GM18526 (cell line): Measurements from ENCODE around the gene IGFBP2.

Experiments used
- POLR2A ChIP-seq: IDR thresholded peaks from 3 replicates; pipeline ENCODE4 v1.6.1; 2011; ENCODE audit not compliant: insufficient read length; ENCODE audit errors: extremely low read depth

The IGFBP2 gene

DNA sequence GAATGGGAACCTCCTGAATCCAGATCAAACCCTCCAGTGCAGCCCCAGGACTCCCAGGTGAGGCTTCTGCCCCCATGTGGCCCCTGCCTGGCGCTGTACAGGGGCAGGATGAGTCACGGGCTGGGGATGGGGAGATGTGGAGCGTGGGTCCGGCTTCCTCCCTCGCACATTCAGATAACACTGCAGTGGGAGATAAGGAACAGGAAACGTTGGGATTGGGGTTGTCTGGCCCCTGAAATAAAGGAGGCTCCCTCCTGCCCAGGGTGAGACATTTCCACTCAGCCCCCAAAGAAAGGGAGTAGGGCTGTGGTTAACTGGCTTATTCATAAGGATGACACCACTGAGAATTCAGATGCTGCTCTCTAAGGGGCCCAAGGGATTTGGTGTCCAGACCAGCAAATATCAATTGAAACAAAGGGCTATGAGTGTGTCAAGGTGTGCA lies 31.4 kb downstream of the IGFBP2 start:
- TF ChIP-seq POLR2A: no peak

DNA sequence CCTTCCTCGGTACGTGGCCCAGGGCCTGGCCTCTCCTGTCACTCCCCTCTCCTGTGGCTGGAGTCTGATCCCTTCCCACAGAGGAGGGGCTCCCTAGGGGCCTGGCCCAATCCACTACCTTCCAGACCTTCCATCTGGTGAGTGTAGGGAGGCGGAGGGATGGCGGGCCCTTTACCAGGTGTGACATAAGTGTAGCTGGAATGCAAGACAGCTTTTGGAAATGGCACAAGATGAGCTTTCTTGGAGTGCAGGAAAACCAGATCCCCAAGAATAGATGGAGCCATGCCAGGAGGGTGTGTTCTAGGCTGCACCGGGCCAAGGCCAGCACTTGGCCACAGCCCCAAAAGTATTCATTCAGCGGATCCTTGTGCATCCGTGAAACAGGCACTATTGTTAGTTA lies 32.0 kb downstream of the IGFBP2 start:
- no peak for TF ChIP-seq POLR2A

DNA sequence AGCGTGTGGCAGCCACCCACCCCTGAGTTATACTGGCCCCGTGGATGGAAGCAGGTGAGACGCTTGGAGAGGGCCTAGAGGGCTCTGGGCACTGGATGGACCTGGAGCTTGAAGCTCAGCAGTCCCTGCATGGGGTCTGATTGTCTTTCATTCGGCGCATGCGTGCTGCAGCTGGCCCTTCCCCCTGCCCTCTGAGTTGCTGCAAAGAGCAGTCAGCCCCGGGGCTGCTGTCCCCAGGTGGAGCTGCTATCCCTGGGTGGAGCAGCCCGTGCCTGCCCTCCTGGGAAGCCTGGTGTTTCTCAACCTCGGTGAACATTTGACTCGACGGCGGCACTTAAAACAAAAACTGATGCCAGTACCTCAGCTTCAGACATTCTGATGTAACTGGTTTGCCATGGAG lies 32.5 kb downstream of the IGFBP2 start:
- no peak for TF ChIP-seq POLR2A

DNA sequence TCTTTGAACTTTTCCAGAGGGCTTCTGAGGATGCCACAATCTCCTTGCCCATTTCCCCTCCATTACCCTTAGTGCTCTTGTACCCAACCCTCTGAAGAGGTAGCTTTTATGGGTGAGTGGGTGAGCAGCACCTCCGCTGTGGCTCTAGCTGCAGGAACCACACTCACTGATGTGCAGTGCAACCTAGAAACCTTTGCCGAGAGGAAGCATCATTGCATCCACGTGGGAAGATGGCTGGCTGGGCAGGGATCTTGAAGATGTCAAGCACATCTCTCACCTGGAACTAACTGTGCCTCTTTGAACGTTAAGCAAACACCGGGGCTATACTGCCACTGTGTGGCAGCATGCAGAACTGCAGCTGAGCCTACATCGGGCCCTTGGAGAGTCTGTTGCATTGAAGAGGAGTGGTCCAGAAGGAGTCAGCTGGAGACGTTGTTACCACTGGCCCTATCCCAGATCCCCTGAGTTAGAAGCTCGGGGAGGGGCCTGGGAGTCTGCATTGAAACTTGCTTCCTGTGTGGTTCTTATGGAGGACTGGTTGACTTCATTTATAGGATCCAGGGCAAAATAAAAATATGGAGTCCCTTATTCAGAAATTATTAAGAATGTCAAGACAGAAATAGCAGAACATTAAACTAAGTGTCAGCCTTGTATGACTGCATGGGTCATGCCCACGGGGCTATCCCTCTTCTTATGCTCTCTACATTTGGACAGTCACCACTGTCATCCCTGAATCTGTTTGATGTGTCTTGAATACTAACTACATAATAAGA lies 33.4 kb downstream of the IGFBP2 start:
- TF ChIP-seq POLR2A: no peak

DNA sequence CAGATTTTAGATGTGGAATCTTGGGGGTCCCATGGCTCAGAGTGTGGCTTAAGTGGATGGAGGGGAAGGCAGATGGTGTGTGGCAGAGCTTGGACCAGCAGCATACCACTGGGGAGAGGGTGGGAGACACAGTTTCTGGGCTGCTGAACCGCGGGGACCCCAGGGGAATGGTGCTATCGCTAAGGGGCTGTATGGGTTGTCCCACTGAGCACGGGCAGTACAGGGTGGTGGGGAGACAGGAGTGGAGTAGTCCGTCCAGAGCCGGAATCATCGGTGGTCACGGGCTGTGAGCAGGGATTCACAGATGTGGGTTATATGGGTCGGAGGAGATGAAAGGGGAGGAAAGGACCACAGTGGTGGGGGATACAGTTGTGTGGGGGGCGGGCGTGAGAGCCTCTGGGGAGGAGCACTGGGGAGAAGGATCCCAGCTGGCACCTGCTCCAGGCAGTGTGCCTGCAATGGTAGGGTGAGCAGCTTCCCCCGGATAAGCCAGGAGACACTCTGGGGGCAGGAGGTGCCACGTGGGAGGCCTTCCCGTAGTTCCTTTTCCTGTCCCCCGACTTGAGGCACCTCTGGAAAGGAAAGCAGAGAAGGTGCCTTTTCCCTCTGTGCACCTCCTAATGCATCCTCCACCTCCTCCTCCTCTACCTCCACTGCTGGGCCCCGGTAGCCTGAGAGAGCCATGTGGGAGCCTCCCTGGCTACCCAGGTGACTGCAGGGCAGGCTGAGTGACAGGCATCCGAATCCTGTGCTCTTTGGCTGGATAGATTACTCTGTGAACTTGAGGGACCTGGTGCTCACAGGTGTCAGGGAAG lies 37.3 kb downstream of the IGFBP2 start:
- no peak for TF ChIP-seq POLR2A

DNA sequence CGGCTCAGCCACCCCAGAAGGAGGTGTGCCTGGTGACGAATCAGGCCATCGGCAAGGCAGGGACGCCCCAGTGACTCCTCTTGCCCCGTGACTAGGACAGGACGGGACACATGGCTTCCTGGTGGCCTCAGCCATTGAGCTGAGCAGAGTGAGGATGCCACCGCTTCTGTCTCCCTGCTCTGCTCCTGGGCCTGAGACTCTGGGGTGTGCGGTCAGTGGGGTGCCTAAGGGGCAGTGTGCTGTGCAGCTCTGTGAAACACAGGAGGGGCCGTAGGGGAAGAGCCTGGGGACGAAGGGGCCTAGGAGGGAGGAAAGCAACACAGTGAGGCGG lies 37.8 kb downstream of the IGFBP2 start:
- TF ChIP-seq POLR2A: no peak

DNA sequence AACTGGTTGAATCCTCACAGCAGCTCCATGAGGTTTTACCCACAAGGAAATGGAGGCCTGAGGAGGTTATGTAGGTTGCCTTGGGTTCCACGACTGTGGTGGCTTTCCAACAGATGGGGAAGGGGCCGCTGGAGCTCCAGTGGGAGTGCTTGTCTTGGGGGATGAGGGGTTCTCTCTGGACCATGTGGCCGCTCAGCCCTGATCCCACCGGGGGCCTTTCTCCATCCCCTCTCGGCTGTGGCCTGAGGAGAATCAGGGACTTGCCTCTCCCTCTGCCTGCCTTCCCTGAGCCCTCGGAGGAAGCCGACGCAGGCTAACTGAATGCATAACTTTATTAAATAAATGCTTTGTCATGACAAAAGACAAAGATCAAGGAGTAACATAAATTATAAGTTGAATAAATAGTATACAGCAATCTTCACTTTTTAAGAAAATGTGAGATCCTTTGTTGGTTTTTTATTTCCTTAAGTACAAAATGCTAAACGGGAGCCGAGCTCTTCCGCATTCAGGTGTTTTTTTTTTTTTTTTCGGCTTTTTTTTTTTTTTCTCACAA lies 38.6 kb downstream of the IGFBP2 start:
- TF ChIP-seq POLR2A: no peak

DNA sequence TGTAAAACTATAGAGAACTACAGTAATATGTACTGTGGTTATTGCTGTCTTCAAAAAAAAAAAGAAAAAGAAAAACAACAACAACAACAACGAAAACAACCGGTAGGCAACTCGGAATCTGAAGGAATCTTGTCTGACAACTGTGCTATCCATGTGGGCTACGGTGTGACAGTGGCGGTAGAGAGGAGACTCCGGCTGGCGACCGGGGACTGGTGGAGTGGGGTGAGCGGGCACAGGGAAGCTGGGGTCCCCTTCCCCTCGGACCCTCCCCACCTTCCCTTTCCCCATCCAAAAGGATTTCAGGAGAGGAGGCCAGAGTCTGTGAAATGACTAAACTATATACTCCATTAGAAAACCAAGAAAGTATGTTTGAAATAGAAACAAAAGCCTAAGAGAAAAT lies 39.2 kb downstream of the IGFBP2 start:
- TF ChIP-seq POLR2A: no peak

DNA sequence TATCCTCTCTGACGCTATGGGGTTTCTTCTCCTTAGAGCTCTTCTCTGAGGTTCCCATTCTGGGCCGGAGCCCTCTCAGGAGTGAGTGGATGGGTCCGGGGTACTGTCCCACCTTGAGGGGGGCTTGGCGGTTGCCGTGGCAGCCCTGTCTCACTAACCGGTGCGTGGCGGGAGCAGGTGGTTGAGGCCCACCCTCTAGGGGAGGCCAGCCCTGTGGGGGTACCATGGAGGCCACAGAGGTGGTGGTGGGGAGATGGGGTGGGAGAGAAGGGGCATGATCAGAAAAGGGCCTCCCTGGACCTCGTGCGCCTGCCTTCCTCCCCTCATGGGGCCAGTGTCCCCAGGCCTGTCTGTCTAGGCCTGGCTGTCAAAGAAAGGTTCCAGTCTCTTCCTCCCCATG lies 39.8 kb downstream of the IGFBP2 start:
- TF ChIP-seq POLR2A: no peak

DNA sequence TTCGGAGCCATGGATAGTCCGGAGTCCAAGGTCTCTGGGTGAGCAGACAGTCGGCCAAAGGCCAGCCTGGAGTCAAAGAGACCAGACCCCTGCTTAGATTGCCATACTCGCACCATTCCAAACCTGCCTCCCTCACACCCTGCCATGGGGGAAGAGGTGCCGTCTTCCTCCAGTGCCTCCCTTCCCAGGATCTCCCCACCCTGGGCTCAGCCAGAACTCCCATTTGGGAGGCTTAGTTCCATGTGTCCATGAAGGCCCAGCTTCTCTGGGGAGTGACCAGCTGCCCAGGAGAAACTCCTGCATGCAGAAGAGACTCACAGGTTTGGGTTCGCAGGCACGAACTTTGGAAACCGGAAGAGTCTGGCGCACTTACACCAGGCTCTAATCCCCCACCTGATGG lies 40.4 kb downstream of the IGFBP2 start:
- TF ChIP-seq POLR2A: no peak

DNA sequence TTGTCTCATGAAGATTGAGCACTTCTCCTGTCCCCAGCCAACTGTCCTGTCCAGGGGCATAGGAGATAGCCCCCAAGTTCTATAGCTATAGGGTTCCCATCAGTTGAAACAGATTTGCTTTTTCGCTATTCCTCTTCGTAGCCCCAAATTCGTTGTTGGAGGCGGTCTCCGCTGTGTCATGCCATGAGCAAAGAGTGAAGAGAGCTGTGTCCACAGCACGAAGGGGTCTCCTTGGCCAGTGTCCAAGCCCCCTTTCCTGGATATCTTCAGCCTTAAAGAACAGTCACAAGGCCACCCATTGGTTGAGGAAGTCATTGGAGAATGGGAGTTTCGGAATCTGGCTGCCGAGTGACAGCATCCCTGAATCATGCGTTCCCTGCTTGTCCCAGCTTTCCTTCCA lies 41.2 kb downstream of the IGFBP2 start:
- no peak for TF ChIP-seq POLR2A

DNA sequence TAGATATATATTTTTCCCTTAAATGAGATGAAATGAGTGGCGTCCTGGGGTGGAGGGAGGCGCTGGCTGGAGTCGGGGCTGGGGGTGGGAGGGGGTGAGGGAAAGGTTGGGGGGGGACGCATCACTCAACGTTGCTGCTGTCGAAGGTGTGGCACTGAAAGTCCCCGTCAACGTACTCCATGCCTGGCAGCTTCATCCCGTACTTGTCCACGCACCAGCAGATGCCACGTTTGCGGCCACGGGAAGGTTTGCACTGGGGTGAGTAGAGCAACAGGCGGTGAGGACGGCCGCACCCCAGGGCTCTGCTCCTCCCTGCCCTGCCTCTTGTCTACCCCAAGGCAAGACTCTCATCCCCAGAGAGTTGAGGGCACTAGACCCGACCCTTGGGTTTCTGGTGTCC lies 43.4 kb downstream of the IGFBP2 start:
- no peak for TF ChIP-seq POLR2A

DNA sequence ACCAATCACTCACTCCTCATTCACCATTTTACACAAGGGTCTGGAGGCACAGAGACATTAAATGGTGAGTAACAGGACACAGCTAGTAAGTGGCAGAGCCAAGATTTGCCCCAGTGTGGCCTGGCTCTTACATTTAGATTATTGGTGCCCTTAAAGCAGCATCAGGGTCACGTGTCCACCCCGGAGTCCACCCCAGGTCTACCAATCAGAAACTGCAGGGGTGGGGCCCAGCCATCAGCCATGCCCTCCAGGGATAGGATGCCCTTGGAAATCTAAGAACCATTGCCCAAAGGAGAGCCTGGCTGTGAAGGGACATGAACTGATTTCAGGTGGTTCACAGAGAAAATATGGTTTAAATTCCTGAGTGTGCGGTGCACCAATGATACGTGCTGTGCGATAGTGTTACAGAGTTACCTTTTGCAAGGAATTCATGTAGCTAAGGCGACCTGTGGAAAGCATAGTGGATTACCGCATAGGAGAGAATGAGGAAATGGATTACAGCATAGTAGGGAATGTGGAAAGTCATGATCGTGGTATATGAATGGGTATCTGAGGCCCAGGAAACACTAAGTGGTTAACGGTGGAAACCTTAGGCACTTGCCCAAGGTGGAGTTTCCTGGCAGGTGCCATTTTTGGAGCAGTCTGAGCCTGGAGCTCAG lies 44.3 kb downstream of the IGFBP2 start:
- TF ChIP-seq POLR2A: no peak

DNA sequence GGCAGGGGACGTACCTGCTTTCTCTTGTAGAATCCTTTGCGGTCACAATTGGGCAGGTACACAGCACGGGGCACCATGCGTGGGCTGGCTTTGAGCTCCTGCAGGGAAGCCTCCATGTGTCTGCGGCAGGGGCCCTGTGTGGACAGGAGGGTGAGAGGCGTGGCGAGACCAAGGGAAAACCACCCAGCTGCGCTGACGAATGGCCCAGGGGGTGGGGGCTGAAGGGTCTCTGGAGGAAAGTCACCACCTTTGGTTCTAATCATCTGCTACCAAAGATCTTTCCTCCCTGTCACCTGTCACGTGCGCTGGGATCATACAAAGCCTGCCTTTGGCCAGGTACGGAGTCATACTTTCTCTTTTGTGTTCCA lies 44.9 kb downstream of the IGFBP2 start:
- TF ChIP-seq POLR2A: no peak

DNA sequence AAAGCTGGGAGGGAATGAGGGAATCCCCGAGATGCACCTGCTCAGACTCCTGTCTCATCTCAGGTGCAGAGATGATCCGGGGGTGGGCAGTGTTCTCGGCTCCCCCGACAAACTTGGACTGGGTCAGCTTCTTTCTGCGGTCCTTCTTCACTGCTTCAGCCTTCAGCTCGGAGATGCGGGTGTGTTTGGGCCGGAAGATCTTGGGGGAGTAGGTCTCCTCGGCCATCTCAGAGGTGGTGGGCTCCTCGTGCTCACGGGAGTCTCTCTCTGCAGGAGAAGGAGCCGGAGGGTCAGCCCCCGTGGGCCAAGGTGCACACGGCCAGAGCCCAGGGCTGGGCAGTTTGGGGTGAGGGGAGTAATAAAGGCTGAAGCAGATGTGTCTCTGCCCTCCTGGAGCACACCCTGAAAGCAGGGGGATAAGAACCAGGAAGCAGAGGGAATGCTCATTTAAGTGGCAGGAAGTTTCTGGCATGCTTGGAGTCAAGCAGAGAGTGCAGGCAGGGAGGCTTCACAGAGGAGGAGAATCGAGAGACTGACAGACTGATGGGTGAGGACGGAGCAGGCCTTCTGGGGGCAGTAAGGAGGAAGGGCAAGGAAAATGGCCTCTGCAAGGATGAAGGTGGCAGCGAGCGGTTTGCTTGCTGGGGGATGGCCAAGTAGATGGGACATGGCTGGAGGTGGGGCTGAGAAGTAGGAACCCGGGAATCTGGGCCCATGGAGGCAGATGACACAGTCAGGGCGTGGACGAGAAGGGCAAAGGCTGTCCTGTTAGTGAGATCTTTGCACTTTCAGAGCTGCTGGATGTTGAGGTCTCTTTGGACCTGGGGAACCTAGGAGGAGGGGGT lies 45.8 kb downstream of the IGFBP2 start:
- TF ChIP-seq POLR2A: no peak

DNA sequence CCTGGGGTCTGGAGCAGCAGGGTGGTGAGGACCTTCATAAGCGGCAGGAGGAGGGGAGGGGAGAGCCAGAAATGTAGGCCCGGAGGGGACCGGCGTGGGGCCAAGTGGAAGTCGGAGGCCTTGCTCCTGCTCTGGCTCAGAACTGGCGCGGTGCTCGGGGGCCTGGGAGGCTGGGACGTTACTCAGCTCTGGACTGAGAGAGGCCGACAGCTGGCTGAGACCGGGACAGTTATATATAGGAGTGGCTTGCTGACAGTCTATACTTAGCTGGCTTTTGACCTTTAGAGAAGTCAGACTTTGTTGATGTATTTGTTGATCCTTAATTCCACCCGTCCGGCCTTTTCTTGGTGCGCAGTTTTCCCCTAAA lies 46.4 kb downstream of the IGFBP2 start:
- TF ChIP-seq POLR2A: no peak
